GM18502 (cell line): ENCODE results near the gene LRRC9.
"Not testable (repeated sequence)": the region's sequence is repeated elsewhere in the genome, so short reads cannot be mapped to it uniquely, and the experiment has no call there.

Experiments used
- ATAC-seq: cut with Tn5 transposase; IDR thresholded peaks from one replicate; pipeline ENCODE4 v1.9.1; 2021; ENCODE audit warnings: mild to moderate bottlenecking; ENCODE audit not compliant: unreplicated experiment, poor library complexity

LRRC9 gene

GRCh38 chr14:59944909-59945308 lies 25.0 kb downstream of the LRRC9 start:
- no peak for ATAC-seq

GRCh38 chr14:59952141-59952540 lies 32.2 kb downstream of the LRRC9 start:
- ATAC-seq = not testable (repeated sequence)

- not testable (repeated sequence) for ATAC-seq
These were observed 37.9 kb downstream of the LRRC9 start for GRCh38 chr14:59957890-59958289.

GRCh38 chr14:59959668-59960067 lies 39.7 kb downstream of the LRRC9 start:
- ATAC-seq = no peak

GRCh38 chr14:59961518-59962062 lies 41.6 kb downstream of the LRRC9 start:
- ATAC-seq = peak; percentile 59

GRCh38 chr14:59964251-59965007 lies 44.5 kb downstream of the LRRC9 start:
- peak; percentile 23 for ATAC-seq

- ATAC-seq = no peak
These were observed 49.4 kb downstream of the LRRC9 start for GRCh38 chr14:59969319-59969718.

GRCh38 chr14:59981564-59981963 lies 61.6 kb downstream of the LRRC9 start:
- no peak for ATAC-seq

GRCh38 chr14:59983048-59983447 lies 63.1 kb downstream of the LRRC9 start:
- ATAC-seq = no peak

- no peak for ATAC-seq
These were observed 66.7 kb downstream of the LRRC9 start for GRCh38 chr14:59986556-59987059.

- no peak for ATAC-seq
These were observed 77.5 kb downstream of the LRRC9 start for GRCh38 chr14:59997449-59997848.

- ATAC-seq = no peak
These were observed 78.0 kb downstream of the LRRC9 start for GRCh38 chr14:59997966-59998365.

- ATAC-seq = no peak
These were observed 78.6 kb downstream of the LRRC9 start for GRCh38 chr14:59998564-59998963.

GRCh38 chr14:60002819-60003492 lies 83.0 kb downstream of the LRRC9 start:
- ATAC-seq = no peak

- no peak for ATAC-seq
These were observed 84.0 kb downstream of the LRRC9 start for GRCh38 chr14:60003991-60004390.

- ATAC-seq = no peak
These were observed 88.1 kb downstream of the LRRC9 start for GRCh38 chr14:60008042-60008441.

GRCh38 chr14:60010263-60010662 lies 90.3 kb downstream of the LRRC9 start:
- not testable (repeated sequence) for ATAC-seq

GRCh38 chr14:60014402-60014801 lies 94.5 kb downstream of the LRRC9 start:
- ATAC-seq = no peak

GRCh38 chr14:60021619-60022018 lies 101.7 kb downstream of the LRRC9 start:
- no peak for ATAC-seq

- no peak for ATAC-seq
These were observed 105.6 kb downstream of the LRRC9 start for GRCh38 chr14:60025571-60025970.

GRCh38 chr14:60035177-60035576 lies 115.2 kb downstream of the LRRC9 start:
- ATAC-seq = no peak
